IPS-20b (cell line): Measurements from ENCODE around the gene CD55.

Experiments used
- H3K27ac ChIP-seq: one replicate; pipeline ENCODE4 v1.5.1; 2013; ENCODE audit warnings: low read length
- H3K27me3 ChIP-seq: 2 replicates; pipeline ENCODE4 v1.6.1; 2013; ENCODE audit warnings: mild to moderate bottlenecking, low read length, inconsistent platforms; ENCODE audit not compliant: insufficient read depth
- H3K36me3 ChIP-seq: 2 replicates; pipeline ENCODE4 v1.6.1; 2013; ENCODE audit warnings: low read depth, mild to moderate bottlenecking, inconsistent platforms, low read length, moderate library complexity; ENCODE audit not compliant: insufficient read depth
- H3K4me1 ChIP-seq: 2 replicates; pipeline ENCODE4 v1.6.1; 2013; ENCODE audit warnings: mild to moderate bottlenecking, control low read depth, inconsistent platforms, low read length, moderate library complexity; ENCODE audit not compliant: insufficient read depth
- H3K4me3 ChIP-seq: 2 replicates; pipeline ENCODE4 v1.5.1; 2013; ENCODE audit warnings: mild to moderate bottlenecking, low read length, inconsistent platforms
- H3K9ac ChIP-seq: 2 replicates; pipeline ENCODE4 v1.6.1; 2013; ENCODE audit warnings: low read depth, mild to moderate bottlenecking, inconsistent platforms, low read length, moderate library complexity
- H3K9me3 ChIP-seq: 2 replicates; pipeline ENCODE4 v1.6.1; 2013; ENCODE audit warnings: mild to moderate bottlenecking, low read depth, low read length, inconsistent platforms; ENCODE audit not compliant: insufficient read depth

CD55 gene

GRCh38 chr1:207388721-207389120, 67.2 kb downstream of the CD55 start:
- no peaks in the 10 kb centered on the region for H3K9me3 ChIP-seq
- H3K27me3 ChIP-seq = no peaks in the 10 kb centered on the region
- 0 out of 2 replicates have a peak, but pooled peaks cover 3% of the 10 kb centered on the region for H3K4me1 ChIP-seq
- H3K4me3 ChIP-seq = no peak overlapping the region
- H3K36me3 ChIP-seq = no peaks in the 10 kb centered on the region
- H3K9ac ChIP-seq = no peak overlapping the region
- H3K27ac ChIP-seq = no peak overlapping the region

- Histone ChIP-seq H3K9ac (no peak overlapping the region), H3K27ac (no peak overlapping the region), H3K9me3 (no peaks in the 10 kb centered on the region), H3K27me3 (no peaks in the 10 kb centered on the region), H3K36me3 (no peaks in the 10 kb centered on the region), H3K4me1 (0 out of 2 replicates have a peak, but pooled peaks cover 3% of the 10 kb centered on the region), H3K4me3 (no peak overlapping the region)
These were observed 68.4 kb downstream of the CD55 start for GRCh38 chr1:207389728-207390464.

- no peak overlapping the region for H3K27ac ChIP-seq
These were observed 72.1 kb downstream of the CD55 start for GRCh38 chr1:207393610-207394009.

GRCh38 chr1:207396168-207396746, 74.8 kb downstream of the CD55 start:
- no peak overlapping the region for H3K27ac ChIP-seq
- H3K4me1 ChIP-seq = no peaks in the 10 kb centered on the region
- no peak overlapping the region for H3K9ac ChIP-seq
- no peaks in the 10 kb centered on the region for H3K36me3 ChIP-seq
- no peaks in the 10 kb centered on the region for H3K9me3 ChIP-seq
- no peak overlapping the region for H3K4me3 ChIP-seq
- H3K27me3 ChIP-seq = no peaks in the 10 kb centered on the region

More at GRCh38 chr1:207393610-207394009, 72.1 kb downstream of the CD55 start:
- H3K27me3 ChIP-seq = no peaks in the 10 kb centered on the region
- H3K9ac ChIP-seq = no peak overlapping the region
- H3K9me3 ChIP-seq = no peaks in the 10 kb centered on the region
- 0 out of 2 replicates have a peak, but pooled peaks cover 1% of the 10 kb centered on the region for H3K4me1 ChIP-seq
- no peak overlapping the region for H3K4me3 ChIP-seq
- H3K36me3 ChIP-seq = no peaks in the 10 kb centered on the region

- no peak overlapping the region for H3K9ac ChIP-seq
- H3K4me1 ChIP-seq = no peaks in the 10 kb centered on the region
- H3K27ac ChIP-seq = no peak overlapping the region
- no peaks in the 10 kb centered on the region for H3K27me3 ChIP-seq
- H3K36me3 ChIP-seq = no peaks in the 10 kb centered on the region
- no peaks in the 10 kb centered on the region for H3K9me3 ChIP-seq
- H3K4me3 ChIP-seq = no peak overlapping the region
These were observed 76.0 kb downstream of the CD55 start for GRCh38 chr1:207397525-207397926.

GRCh38 chr1:207398986-207399385, 77.5 kb downstream of the CD55 start:
- H3K9me3 ChIP-seq = no peaks in the 10 kb centered on the region
- no peak overlapping the region for H3K9ac ChIP-seq
- H3K4me3 ChIP-seq = no peak overlapping the region
- H3K27ac ChIP-seq = no peak overlapping the region
- H3K4me1 ChIP-seq = no peaks in the 10 kb centered on the region
- H3K36me3 ChIP-seq = no peaks in the 10 kb centered on the region
- H3K27me3 ChIP-seq = no peaks in the 10 kb centered on the region

GRCh38 chr1:207401578-207401977, 80.1 kb downstream of the CD55 start:
- Histone ChIP-seq H3K27me3 (no peaks in the 10 kb centered on the region), H3K36me3 (no peaks in the 10 kb centered on the region), H3K9me3 (no peaks in the 10 kb centered on the region), H3K4me1 (no peaks in the 10 kb centered on the region), H3K9ac (no peak overlapping the region), H3K4me3 (no peak overlapping the region), H3K27ac (no peak overlapping the region)

- no peak overlapping the region for H3K4me3 ChIP-seq
- H3K9ac ChIP-seq = no peak overlapping the region
- H3K36me3 ChIP-seq = no peaks in the 10 kb centered on the region
- no peaks in the 10 kb centered on the region for H3K9me3 ChIP-seq
- no peak overlapping the region for H3K27ac ChIP-seq
- no peaks in the 10 kb centered on the region for H3K4me1 ChIP-seq
- H3K27me3 ChIP-seq = no peaks in the 10 kb centered on the region
These were observed 81.3 kb downstream of the CD55 start for GRCh38 chr1:207402744-207403143.

GRCh38 chr1:207404849-207405525, 83.5 kb downstream of the CD55 start:
- no peak overlapping the region for H3K27ac ChIP-seq
- H3K27me3 ChIP-seq = no peaks in the 10 kb centered on the region
- H3K4me1 ChIP-seq = no peaks in the 10 kb centered on the region
- no peak overlapping the region for H3K9ac ChIP-seq
- H3K4me3 ChIP-seq = no peak overlapping the region
- no peaks in the 10 kb centered on the region for H3K36me3 ChIP-seq
- H3K9me3 ChIP-seq = no peaks in the 10 kb centered on the region

GRCh38 chr1:207405814-207406213, 84.3 kb downstream of the CD55 start:
- Histone ChIP-seq H3K9me3 (no peaks in the 10 kb centered on the region), H3K4me3 (no peak overlapping the region), H3K4me1 (no peaks in the 10 kb centered on the region)

GRCh38 chr1:207407655-207408260, 86.3 kb downstream of the CD55 start:
- no peaks in the 10 kb centered on the region for H3K9me3 ChIP-seq
- no peak overlapping the region for H3K4me3 ChIP-seq
- H3K27ac ChIP-seq = no peak overlapping the region
- H3K4me1 ChIP-seq = no peaks in the 10 kb centered on the region
- H3K36me3 ChIP-seq = no peaks in the 10 kb centered on the region
- no peak overlapping the region for H3K9ac ChIP-seq
- no peaks in the 10 kb centered on the region for H3K27me3 ChIP-seq

More at GRCh38 chr1:207405814-207406213, 84.3 kb downstream of the CD55 start:
- Histone ChIP-seq H3K36me3 (no peaks in the 10 kb centered on the region), H3K27ac (no peak overlapping the region), H3K27me3 (no peaks in the 10 kb centered on the region), H3K9ac (no peak overlapping the region)
